ENCODE measurements around the gene MOB2. TPM values are rescaled to one million over a fixed set of nuclear protein-coding genes. Genes with fewer than 3 reads are reported as not detected.
A peak's percentile ranks its signal among the peaks of the same experiment; 100 is the strongest.

MOB2 gene
- polyA plus RNA-seq, 1 donor from 2014 or later: 42.0 TPM

- no peak overlapping the region for H3K27ac Mint-ChIP-seq
- H3K4me1 Mint-ChIP-seq: peaks cover 0 to 2% (median under 1%) of the 10 kb centered on the region in 3 donors
- no peaks in the 10 kb centered on the region for H3K9me3 Mint-ChIP-seq
- no peak overlapping the region for H3K4me3 Mint-ChIP-seq
- no peaks in the 10 kb centered on the region for H3K27me3 Mint-ChIP-seq
- H3K36me3 Mint-ChIP-seq: peaks cover 6% of the 10 kb centered on the region
Measured at GRCh38 chr11:1479678-1480118, 6.9 kb downstream of the MOB2 start.

GRCh38 chr11:1479006-1479677 lies 7.4 kb downstream of the MOB2 start:
- Mint-ChIP-seq H3K27ac (no peak overlapping the region), H3K36me3 (peaks cover 6% of the 10 kb centered on the region), H3K27me3 (no peaks in the 10 kb centered on the region), H3K9me3 (no peaks in the 10 kb centered on the region), H3K4me3 (peak overlapping the region in 1 of 4 donors; percentile 17), H3K4me1 (peaks cover 0 to 2% (median 0%) of the 10 kb centered on the region in 3 donors)

DNA sequence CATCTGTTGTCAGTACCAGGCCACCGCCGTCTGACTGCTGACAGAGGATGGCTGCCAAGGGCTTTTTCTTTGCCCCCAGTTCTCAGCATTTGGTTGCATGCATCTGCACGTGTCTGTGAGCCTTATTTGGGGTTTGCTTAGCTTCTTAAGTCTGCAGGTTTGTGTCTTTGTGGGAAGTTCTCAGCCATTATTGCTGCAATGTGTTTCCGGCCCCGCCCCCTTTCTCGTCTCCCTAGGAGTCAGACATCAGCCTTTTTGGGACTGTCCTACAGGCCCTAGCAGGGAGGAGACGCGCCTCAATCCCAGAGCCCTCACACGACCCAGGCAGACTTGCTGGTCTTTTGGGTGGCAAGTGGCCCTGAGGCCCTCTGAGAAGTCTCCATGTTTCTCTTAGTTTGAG lies 8.0 kb downstream of the MOB2 start:
- Mint-ChIP-seq H3K27ac (no peak overlapping the region), H3K27me3 (no peaks in the 10 kb centered on the region), H3K36me3 (peaks cover 6% of the 10 kb centered on the region), H3K4me1 (peaks cover 0 to 1% (median 0%) of the 10 kb centered on the region in 3 donors), H3K4me3 (no peak overlapping the region), H3K9me3 (no peaks in the 10 kb centered on the region)

DNA sequence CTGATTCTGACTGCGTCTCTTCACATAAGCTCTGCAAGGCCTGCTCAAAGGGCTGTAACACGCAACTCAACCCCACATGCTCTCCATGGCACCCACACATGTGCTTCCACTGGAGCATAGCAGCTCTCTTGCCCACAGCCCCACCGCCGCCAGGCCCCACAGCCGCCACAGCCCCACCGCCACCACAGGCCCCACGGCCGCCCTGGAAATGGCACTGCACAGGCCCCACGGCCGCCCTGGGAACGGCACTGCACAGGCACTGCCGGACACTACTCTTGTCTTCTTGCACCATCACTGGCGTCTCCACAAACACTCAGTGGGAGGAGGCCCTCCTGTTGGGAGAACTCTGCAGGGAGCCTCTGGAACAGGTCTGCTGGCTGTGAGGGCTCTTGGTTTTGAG lies 8.6 kb downstream of the MOB2 start:
- Mint-ChIP-seq H3K27me3 (no peaks in the 10 kb centered on the region), H3K36me3 (peaks cover 6% of the 10 kb centered on the region), H3K27ac (no peak overlapping the region), H3K4me3 (no peak overlapping the region), H3K4me1 (no peaks in the 10 kb centered on the region), H3K9me3 (no peaks in the 10 kb centered on the region)

DNA sequence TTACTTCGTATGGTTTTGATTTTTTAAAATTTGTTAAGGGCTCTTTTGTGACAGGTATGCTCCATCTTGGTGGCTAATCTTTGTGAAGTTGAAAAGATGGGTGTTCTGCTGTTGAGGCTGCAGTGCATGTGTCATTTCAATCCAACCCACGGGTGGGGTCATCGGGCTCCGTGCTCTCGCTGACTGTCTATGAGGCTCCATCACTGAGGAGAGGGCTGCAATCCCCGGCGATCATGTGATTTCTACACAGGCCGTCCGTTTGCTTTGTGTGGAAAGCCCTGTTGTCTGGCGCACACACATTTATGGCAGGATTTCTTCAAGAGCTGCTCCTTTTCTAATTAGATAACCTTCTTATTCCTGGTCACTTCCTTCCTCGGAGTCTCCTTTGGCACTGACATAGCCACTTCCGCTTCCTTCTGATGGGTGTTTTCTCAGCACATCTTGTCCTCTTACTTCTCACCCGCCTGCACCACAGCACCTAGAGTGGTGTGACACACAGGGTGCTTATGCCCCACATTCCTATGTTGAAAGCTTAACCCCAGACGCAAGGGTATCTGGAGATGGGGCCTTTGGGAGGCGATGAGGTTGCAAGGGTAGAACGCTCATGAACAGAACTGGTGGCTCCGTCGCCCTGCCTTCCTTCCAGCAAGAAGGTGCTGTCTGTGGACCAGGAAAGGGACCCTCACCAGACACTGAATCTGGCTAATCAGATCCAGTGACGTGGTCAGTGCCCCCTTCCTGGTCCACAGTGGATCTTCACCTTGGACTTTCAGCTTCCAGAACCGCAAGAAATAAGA lies 9.4 kb downstream of the MOB2 start:
- no peaks in the 10 kb centered on the region for H3K9me3 Mint-ChIP-seq
- H3K4me3 Mint-ChIP-seq: peak overlapping the region in 1 of 4 donors; percentile 52
- no peaks in the 10 kb centered on the region for H3K4me1 Mint-ChIP-seq
- no peaks in the 10 kb centered on the region for H3K27me3 Mint-ChIP-seq
- H3K27ac Mint-ChIP-seq: no peak overlapping the region
- H3K36me3 Mint-ChIP-seq: peaks cover 6% of the 10 kb centered on the region

DNA sequence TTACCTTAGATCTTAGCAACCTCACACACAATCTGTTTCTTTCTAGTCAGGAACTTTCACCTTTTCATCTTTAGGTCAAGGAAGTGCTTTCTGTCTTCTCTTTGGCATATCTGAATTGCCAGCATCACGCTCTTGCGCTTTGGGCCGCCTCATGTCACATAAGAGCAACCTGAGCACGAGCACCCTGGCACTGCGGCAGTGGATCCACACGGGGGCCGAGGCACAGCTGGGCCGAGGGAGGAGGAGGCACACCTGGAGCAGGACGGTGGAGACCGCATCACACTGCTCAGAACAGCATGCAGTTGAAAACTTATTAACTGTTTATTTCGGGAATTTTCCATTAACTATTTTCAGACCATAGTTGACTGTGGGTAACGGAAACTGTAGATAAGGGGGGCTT lies 10.7 kb downstream of the MOB2 start:
- Mint-ChIP-seq H3K27me3 (no peaks in the 10 kb centered on the region), H3K36me3 (peaks cover 6% of the 10 kb centered on the region), H3K4me3 (no peak overlapping the region), H3K9me3 (no peaks in the 10 kb centered on the region), H3K27ac (no peak overlapping the region), H3K4me1 (no peaks in the 10 kb centered on the region)

DNA sequence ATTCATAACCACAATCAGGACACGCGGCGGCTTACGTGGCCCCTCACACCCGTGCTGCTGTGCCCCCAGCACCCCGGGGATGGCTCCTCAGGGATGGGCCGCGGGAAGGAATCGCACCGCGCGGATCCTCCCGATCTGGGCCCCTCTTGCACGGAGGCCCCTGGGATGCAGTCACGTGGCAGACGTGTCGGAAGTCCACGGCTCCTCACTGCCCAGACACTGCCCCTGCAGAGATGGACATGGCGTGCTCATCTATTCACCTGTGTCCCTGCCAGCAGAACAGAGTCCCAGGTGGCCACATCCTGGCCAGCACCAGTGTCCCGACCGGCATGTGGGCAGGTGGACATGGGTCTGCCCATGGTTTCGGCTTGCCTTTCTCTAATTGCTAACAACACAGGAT lies 12.8 kb downstream of the MOB2 start:
- Mint-ChIP-seq H3K27me3 (no peaks in the 10 kb centered on the region), H3K9me3 (no peaks in the 10 kb centered on the region), H3K27ac (no peak overlapping the region), H3K4me1 (no peaks in the 10 kb centered on the region), H3K36me3 (peaks cover 5% of the 10 kb centered on the region), H3K4me3 (no peak overlapping the region)

- no peaks in the 10 kb centered on the region for H3K9me3 Mint-ChIP-seq
- H3K27me3 Mint-ChIP-seq: no peaks in the 10 kb centered on the region
- H3K4me3 Mint-ChIP-seq: no peak overlapping the region
- no peak overlapping the region for H3K27ac Mint-ChIP-seq
- no peaks in the 10 kb centered on the region for H3K4me1 Mint-ChIP-seq
- peaks cover 2% of the 10 kb centered on the region for H3K36me3 Mint-ChIP-seq
Measured at GRCh38 chr11:1473011-1473628, 13.5 kb downstream of the MOB2 start.

DNA sequence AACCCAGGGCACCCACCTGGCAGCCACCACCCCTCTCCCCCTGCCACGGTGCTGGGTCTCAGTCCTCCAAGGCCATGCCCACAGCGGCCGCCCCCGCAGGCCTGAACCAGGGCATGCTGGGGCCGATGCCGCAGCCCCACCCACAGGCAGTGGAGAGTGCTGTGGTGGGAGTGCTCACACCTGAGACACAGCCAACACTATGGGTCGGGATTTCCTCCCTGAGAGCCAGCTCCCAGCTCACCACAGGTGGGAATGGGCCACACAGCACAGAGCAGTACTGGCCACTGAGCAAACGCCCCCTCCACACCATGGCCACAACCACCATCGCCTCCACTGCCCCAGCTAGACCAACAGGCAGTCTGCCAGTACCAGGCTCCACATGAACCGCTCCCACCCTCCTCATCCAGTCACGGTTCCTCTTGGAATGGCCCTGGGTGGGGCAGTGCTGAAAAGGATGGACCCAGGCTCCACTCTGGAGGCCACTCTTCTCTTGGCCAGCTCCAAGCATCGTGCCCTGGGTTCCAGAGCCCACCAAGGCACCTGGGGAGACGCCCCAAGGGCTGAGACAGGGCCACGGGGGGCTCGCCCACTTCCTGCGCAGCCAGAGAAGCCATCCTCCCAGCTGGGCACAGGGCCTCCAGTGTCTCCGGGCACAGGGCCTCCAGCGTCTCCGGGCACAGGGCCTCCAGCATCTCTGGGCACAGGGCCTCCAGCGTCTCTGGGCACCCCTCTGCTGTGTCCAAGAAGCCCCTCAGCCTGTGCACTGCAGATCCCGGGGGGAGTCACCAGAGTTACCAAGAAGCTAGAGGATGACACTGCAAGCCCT lies 14.2 kb downstream of the MOB2 start:
- peaks cover 2% of the 10 kb centered on the region for H3K36me3 Mint-ChIP-seq
- no peak overlapping the region for H3K4me3 Mint-ChIP-seq
- H3K27ac Mint-ChIP-seq: no peak overlapping the region
- H3K27me3 Mint-ChIP-seq: no peaks in the 10 kb centered on the region
- H3K4me1 Mint-ChIP-seq: no peaks in the 10 kb centered on the region
- H3K9me3 Mint-ChIP-seq: no peaks in the 10 kb centered on the region

GRCh38 chr11:1471736-1472135 lies 14.8 kb downstream of the MOB2 start:
- H3K9me3 Mint-ChIP-seq: no peaks in the 10 kb centered on the region
- no peaks in the 10 kb centered on the region for H3K27me3 Mint-ChIP-seq
- H3K27ac Mint-ChIP-seq: peak overlapping the region in 1 of 3 donors; percentile 5
- peaks cover 2% of the 10 kb centered on the region for H3K36me3 Mint-ChIP-seq
- no peak overlapping the region for H3K4me3 Mint-ChIP-seq
- H3K4me1 Mint-ChIP-seq: no peaks in the 10 kb centered on the region

GRCh38 chr11:1470681-1471611 lies 15.6 kb downstream of the MOB2 start:
- H3K27ac Mint-ChIP-seq: peak overlapping the region in 1 of 3 donors; percentile 5
- H3K36me3 Mint-ChIP-seq: no peaks in the 10 kb centered on the region
- no peaks in the 10 kb centered on the region for H3K4me1 Mint-ChIP-seq
- no peaks in the 10 kb centered on the region for H3K9me3 Mint-ChIP-seq
- no peaks in the 10 kb centered on the region for H3K27me3 Mint-ChIP-seq
- H3K4me3 Mint-ChIP-seq: no peak overlapping the region

DNA sequence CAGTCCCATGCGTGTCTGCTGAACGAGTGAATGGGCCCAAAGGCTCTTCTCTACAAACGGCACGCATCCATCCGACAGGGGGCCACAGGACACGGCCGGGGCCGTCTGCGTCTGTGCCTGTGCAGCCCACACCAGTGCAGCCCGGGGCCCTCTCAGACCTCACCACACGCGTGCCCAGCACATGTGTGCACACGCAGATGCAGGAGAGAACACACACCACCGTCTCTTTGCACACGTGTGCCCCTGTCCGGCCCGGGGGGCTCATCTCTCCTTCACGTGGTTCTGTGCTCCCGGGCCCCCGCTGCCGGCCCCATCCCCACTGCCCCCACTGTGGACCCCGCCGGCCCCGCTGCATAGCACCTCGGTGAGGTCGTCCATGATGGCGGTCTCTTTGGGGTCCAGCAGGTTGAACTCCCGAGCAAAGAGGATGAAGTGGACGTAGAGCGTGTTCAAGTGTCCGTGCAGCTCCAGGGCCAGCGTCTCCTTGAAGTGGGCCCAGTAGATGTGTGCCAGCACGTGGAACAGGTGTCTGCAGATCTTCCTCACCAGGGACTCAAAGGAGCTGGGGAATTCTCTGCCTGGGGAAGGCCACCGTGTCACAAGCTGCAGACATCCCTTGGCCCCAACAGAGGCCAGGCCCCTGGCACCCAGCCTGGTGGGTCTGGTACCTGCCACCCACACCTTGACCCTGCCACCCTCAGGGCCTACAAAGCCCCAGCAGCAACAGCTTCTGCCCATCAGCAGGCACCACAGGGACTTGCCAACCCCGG lies 16.5 kb downstream of the MOB2 start:
- Mint-ChIP-seq H3K36me3 (peaks cover 2% of the 10 kb centered on the region), H3K4me3 (no peak overlapping the region), H3K9me3 (no peaks in the 10 kb centered on the region), H3K4me1 (no peaks in the 10 kb centered on the region), H3K27ac (no peak overlapping the region), H3K27me3 (no peaks in the 10 kb centered on the region)

DNA sequence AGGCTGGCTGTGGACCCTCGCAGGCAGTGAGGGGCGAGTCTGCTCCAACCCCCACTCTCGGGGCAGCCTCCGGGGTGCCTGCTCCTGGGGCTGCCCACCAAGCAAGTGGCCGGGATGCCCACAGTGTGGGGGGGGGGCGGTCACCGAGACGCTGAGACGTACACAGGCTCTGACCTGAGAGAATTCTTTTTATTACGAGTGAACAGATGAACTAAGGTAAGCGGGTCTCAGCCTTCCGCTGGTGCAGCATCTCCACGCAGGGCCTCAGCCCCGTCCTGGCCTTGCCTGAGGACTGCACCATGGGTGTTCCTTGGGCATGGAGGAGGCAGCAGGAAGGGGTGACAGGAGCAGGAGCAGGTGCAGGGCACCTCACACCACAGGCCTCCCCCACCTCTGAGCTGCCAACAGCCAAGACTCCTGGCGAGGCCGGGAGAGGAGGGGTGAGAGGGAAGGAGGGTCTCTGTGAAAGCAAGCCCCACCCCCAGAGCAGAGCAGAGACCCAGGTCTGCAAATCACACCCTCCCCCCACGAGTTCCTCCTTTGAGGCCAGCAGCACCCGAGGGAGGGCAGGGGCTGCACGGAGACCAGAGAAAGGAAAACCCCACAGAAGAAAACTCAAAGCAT lies 17.2 kb downstream of the MOB2 start:
- H3K9me3 Mint-ChIP-seq: no peaks in the 10 kb centered on the region
- H3K4me1 Mint-ChIP-seq: no peaks in the 10 kb centered on the region
- peak overlapping the region in 1 of 4 donors; percentile 84 for H3K4me3 Mint-ChIP-seq
- no peaks in the 10 kb centered on the region for H3K27me3 Mint-ChIP-seq
- no peak overlapping the region for H3K27ac Mint-ChIP-seq
- H3K36me3 Mint-ChIP-seq: peaks cover 2% of the 10 kb centered on the region

Data from IgD-negative memory B cell (primary cell).